Measurements from ENCODE around the gene PRDM10. TPM values are rescaled to one million over a fixed set of nuclear protein-coding genes. Genes with fewer than 3 reads are reported as not detected.

The PRDM10 gene
- total RNA-seq, 1 donor from 2014 or later, result 48.1 TPM

DNA sequence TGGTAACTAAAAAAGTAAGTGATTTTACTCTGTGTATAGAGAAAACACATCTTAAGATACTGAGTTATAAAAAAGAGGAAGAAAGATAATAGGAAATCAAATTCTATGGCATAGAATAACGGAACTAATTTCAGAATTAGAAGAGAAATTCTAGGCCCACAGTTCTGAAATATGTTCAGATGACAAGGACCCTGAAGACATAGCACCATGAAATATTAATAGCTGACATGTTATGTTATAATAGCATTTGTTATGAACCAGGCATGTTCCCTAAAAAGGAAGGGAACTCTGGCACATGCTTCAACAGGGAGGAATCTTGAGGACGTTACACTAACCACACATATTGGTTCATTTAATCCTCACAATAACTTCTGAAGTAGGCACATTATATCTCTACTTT lies 32.7 kb downstream of the PRDM10 start:
- Histone ChIP-seq H3K36me3 (no peaks in the 10 kb centered on the region), H3K27ac (no peak overlapping the region), H3K4me3 (no peak overlapping the region), H3K27me3 (no peaks in the 10 kb centered on the region), H3K4me1 (no peaks in the 10 kb centered on the region), H3K9me3 (no peaks in the 10 kb centered on the region)
- TF ChIP-seq, protein P1, sequence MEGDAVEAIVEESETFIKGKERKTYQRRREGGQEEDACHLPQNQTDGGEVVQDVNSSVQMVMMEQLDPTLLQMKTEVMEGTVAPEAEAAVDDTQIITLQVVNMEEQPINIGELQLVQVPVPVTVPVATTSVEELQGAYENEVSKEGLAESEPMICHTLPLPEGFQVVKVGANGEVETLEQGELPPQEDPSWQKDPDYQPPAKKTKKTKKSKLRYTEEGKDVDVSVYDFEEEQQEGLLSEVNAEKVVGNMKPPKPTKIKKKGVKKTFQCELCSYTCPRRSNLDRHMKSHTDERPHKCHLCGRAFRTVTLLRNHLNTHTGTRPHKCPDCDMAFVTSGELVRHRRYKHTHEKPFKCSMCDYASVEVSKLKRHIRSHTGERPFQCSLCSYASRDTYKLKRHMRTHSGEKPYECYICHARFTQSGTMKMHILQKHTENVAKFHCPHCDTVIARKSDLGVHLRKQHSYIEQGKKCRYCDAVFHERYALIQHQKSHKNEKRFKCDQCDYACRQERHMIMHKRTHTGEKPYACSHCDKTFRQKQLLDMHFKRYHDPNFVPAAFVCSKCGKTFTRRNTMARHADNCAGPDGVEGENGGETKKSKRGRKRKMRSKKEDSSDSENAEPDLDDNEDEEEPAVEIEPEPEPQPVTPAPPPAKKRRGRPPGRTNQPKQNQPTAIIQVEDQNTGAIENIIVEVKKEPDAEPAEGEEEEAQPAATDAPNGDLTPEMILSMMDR (IDR thresholded peaks at IDR 0.05), result no peak
- no peak for DNase-seq (ENCODE audit: low spot score in 2 of 2)
- intact Hi-C loops (cut with DNase I), result no loop called here

DNA sequence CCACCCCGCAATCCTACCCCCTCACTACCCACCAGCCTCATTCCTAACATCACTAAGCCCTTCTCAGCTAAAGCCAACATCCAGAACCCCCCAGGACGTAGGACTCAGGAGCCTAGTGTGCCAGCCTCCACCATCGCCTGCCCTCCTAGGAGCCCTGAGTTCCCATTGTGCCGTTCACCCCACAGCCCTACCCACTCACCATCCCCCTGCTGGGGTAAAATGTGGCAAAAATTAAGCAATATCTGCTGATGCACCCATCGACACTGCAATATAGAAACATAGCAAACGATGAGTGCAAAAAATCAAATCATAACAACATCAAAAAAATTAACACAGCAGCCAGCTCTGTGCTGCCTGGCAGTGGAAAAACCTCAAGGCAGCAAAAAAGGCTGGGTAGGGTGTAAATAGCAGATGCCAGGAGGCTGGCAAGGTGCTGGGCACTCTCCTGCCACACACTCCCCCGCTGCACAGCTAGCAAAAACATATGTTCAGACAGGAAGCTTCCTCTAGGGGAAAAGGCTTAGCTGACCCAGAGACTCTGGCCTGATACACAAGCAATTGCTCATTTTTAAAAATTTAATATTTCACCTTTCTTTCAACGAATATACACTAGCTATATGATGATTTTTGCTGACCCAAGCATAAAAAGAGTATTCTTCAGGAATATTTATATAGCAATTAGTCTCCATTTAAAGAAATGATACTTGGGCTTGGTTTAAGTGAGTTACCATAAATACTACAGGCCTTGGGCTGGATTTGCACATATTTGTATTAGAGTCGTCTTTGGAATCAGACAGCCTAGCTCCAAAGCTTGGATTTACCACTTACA lies 33.8 kb downstream of the PRDM10 start:
- Histone ChIP-seq H3K27me3 (no peaks in the 10 kb centered on the region), H3K36me3 (no peaks in the 10 kb centered on the region), H3K27ac (no peak overlapping the region), H3K4me1 (no peaks in the 10 kb centered on the region), H3K4me3 (no peak overlapping the region), H3K9me3 (no peaks in the 10 kb centered on the region)
- TF ChIP-seq, protein P1 (IDR thresholded peaks at IDR 0.05), result no peak
- no peak for DNase-seq (ENCODE audit: low spot score in 2 of 2)
- intact Hi-C loops (cut with DNase I), result no loop called here

DNA sequence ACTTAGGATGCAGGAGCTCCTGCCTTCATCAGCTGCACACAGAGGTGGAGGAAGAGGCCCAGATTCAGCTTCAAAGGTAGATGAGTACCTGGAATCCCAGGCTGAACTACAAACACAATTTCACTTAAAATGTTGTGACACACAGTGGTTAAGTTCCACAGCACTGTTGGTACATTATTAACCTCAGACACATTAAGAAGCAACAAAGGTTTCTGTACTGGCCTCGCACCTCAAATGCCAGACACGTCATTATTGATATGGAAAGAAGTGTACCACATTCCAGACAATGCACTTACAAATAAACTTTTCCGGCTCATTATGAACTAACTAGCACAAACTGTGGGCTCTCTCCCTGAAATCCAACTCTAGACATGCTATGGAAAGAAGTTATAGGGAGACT lies 34.6 kb downstream of the PRDM10 start:
- no peak overlapping the region for H3K27ac ChIP-seq
- H3K9me3 ChIP-seq, result no peaks in the 10 kb centered on the region
- H3K36me3 ChIP-seq, result no peaks in the 10 kb centered on the region
- H3K27me3 ChIP-seq, result no peaks in the 10 kb centered on the region
- intact Hi-C loops (cut with DNase I), result no loop called here
- H3K4me1 ChIP-seq, result no peaks in the 10 kb centered on the region
- DNase-seq (ENCODE audit: low spot score in 2 of 2), result no peak
- TF ChIP-seq, protein P1 (IDR thresholded peaks at IDR 0.05), result no peak
- H3K4me3 ChIP-seq, result no peak overlapping the region

DNA sequence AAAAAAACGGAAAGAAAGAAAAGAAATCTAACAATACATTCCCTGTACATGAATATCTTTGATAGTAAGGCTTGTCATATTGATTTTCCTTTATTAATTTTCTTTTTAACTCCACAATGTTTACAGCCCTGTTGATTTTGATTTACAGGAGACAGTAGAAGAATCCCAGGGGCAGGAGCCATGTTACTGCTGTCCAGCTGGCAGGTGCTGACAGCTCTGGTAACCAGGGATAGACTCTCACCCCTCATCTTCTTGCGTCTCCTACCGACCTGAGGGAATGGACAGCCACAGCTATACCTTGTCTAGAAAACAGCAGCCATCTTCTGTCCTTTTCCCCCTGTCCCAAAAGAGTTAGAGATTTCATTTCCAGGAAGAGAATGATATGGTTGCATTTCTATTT lies 37.4 kb downstream of the PRDM10 start:
- Histone ChIP-seq H3K36me3 (peaks cover 0 to 5% of the 10 kb centered on the region in 2 donors), H3K27me3 (no peaks in the 10 kb centered on the region), H3K9me3 (no peaks in the 10 kb centered on the region), H3K27ac (no peak overlapping the region), H3K4me3 (no peak overlapping the region), H3K4me1 (no peaks in the 10 kb centered on the region)
- no peak for DNase-seq (ENCODE audit: low spot score in 2 of 2)
- TF ChIP-seq, protein P1 (IDR thresholded peaks at IDR 0.05), result no peak
- intact Hi-C loops (cut with DNase I), result no loop called here

DNA sequence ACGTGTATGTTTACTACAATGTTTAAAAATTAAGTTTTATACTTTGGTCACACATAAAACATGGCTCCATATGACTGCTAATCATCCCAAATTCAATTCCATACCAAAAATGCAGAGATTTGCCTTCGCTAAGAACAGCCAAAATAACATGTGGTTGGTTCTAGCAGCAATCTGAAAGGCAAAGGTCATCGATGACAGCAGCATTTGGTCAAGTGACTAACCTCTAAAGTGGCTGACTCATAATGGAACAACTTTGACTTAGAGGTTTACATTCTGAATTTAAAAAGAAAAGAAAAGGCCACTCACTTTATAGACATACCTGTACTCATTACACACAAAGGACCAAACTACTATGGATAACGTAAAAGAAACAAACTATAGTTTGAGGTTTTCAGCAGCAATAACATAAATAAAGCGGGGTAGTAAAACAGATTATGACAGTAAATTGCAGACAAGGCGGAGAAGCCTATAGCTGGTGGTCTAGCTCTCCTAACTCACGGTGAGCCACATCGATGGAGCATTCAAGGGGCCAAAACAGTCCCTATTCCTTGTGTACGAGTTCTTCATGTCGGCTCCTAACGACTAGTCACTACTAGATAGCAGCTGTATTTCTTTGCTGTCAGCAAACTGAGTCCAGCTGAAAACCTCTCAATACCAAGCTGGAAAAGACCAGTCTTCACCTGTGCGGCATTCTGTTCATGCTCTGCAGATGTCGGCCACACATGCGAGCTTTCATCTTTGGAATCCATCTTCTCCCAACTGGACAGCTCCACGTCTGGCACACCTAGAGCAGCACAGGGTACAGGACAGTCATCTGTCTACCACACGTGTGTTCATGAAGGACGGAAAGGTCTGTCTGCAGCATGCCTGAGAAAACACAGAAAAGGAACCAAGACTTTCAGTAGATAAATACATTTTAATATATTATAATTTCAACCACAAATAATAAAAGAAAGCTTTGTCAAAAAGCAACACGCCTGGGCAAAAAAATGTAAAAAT lies 42.1 kb downstream of the PRDM10 start:
- intact Hi-C loops (cut with DNase I), result no loop called here
- no peak overlapping the region for H3K27ac ChIP-seq
- TF ChIP-seq, protein P1 (IDR thresholded peaks at IDR 0.05), result no peak

More for the DNA sequence above, 42.1 kb downstream of the PRDM10 start:
- Histone ChIP-seq H3K4me1 (no peaks in the 10 kb centered on the region), H3K9me3 (no peaks in the 10 kb centered on the region), H3K36me3 (peaks cover 6 to 23% of the 10 kb centered on the region in 2 donors), H3K27me3 (no peaks in the 10 kb centered on the region), H3K4me3 (no peak overlapping the region)
- DNase-seq (ENCODE audit: low spot score in 2 of 2), result no peak
